ENCODE data around the gene MTHFR.

The MTHFR gene

DNA sequence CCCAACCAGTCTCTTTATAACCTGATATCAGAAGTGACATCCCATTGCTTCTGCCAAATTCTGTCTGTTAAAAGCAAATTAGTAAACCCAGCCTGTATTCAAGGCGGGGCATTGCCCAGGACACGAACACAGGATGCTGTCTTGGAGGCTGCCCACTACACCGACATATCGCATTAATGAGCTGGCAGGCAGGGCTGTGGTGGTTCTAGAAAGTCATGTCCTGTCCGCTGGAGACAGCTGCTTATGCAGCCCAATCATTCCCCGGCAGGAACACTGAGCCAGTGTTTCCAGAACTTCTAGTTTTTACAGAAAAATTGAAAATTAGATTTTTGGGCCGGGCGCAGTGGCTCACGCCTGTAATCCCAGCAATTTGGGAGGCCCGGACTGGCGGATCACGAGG, 24.5 kb downstream of the MTHFR start:
- H3K4me3 ChIP-seq (replicated peaks; ENCODE audit: low read depth, low read length), result no peak overlapping the region
- TF ChIP-seq, protein P1, sequence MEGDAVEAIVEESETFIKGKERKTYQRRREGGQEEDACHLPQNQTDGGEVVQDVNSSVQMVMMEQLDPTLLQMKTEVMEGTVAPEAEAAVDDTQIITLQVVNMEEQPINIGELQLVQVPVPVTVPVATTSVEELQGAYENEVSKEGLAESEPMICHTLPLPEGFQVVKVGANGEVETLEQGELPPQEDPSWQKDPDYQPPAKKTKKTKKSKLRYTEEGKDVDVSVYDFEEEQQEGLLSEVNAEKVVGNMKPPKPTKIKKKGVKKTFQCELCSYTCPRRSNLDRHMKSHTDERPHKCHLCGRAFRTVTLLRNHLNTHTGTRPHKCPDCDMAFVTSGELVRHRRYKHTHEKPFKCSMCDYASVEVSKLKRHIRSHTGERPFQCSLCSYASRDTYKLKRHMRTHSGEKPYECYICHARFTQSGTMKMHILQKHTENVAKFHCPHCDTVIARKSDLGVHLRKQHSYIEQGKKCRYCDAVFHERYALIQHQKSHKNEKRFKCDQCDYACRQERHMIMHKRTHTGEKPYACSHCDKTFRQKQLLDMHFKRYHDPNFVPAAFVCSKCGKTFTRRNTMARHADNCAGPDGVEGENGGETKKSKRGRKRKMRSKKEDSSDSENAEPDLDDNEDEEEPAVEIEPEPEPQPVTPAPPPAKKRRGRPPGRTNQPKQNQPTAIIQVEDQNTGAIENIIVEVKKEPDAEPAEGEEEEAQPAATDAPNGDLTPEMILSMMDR (IDR thresholded peaks at IDR 0.05; ENCODE audit: low read depth, low read length, missing control alignments), result no peak
- no peak for DNase-seq (ENCODE audit: extremely low read depth, low read depth)

DNA sequence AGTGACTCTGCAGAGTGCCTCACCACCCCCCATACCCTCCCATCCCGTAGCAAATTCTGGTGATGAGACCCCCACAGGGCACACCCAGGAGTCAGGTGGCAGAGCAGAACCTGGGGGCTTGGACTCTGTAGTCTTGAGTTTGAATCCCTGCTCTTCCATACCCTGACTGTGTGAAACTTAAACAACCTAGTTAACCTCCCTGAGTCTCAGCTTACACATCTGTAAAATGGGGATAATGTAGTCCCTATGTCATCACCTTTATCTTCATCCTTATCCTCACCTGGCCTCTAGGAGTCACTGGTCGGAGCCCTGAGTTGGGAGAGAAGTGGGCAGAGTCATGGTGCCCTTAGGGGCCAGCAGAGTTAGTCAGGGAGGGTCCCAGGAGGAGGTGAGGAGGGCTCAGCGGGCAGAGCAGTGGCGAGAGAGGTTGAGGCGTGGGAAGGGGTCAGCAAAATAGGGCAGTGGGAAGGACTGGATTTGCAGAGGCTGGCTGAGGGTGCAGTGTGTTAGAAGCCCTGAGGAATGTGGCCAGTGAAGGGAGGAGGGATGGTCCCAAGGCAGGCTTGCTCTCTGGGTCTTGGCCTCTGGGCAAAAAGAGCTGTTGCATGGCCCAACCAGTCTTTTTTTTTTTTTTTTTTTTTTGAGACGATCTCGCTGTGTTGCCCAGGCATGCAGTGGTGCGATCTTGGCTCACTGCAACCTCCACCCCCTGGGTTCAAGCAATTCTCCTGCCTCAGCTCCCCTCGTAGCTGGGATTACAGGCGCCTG, 25.2 kb downstream of the MTHFR start:
- TF ChIP-seq, protein P1 (IDR thresholded peaks at IDR 0.05; ENCODE audit: low read depth, low read length, missing control alignments), result no peak
- H3K4me3 ChIP-seq (replicated peaks; ENCODE audit: low read depth, low read length), result no peak overlapping the region
- no peak for DNase-seq (ENCODE audit: extremely low read depth, low read depth)

DNA sequence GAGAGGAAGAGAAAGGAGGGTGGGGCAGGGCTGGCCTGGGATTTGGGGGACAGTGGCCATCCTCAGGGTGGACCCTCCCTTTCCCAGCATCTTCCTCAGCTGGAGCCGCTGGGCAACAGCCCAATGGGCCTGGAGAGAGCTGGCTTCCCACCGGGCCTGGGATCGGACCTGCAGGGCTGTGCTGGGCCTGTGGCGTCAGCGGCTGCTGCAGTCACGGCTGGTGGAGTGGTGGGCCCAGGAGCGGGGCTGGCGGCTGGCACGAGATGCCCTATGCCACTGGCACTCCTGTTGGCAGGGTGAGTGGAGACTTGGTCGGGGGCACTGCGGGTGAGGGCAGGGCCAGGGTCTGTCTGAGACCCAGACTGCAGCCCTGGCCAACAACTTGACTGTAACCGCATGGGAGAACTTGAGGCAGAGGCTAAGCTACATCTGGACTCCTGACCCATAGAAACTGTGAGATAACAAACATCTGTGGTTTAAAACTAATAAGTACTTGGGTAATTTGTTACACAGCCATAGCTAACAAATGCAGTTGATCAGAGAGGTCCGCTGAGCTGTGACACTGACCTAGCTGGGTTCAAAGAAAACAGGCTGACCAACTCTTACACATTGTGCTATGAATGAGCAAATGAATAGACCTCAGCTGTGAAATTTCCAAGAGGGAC, 25.9 kb downstream of the MTHFR start:
- TF ChIP-seq, protein P1 (IDR thresholded peaks at IDR 0.05; ENCODE audit: low read depth, low read length, missing control alignments), result no peak
- no peak overlapping the region for H3K4me3 ChIP-seq (replicated peaks; ENCODE audit: low read depth, low read length)
- no peak for DNase-seq (ENCODE audit: extremely low read depth, low read depth)

DNA sequence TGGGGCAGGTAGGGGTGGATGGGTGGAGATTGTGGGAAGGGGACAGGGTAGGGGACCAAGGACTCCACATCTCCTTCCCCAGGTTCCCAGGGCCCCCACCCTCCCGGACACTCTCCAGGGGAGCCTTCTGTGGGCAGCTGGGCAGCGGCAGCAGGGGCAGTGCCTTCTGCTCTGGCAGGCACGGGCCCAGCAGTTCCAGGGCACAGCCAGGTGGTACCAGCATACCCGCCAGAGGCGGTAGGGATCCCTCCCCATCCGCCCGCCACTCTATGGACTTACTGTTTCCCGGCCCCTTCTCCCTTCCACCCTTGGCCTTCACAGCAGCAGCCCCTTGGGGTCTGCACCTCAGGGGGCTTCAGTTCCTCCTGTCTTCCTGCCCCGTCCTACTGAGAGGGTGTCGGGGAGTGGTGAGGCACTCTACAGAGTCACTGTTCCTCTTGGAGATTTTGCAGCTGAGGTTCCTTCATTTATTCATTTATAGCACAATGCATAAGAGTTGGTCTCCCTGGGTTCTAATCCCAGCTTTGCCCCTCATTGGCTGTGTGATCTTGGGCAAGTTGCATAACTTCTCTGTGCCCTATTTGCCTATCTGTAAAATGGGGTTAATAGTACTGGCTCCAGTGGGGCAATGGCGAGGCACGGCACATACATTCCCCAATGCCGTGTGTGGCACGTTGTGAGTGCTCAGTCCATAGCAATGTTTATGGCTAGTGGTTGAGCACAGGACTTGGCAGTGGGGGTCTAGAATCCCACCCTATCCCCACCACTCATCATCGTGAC, 26.7 kb downstream of the MTHFR start:
- TF ChIP-seq, protein P1 (IDR thresholded peaks at IDR 0.05; ENCODE audit: low read depth, low read length, missing control alignments), result no peak
- no peak for DNase-seq (ENCODE audit: extremely low read depth, low read depth)
- H3K4me3 ChIP-seq (replicated peaks; ENCODE audit: low read depth, low read length), result no peak overlapping the region

DNA sequence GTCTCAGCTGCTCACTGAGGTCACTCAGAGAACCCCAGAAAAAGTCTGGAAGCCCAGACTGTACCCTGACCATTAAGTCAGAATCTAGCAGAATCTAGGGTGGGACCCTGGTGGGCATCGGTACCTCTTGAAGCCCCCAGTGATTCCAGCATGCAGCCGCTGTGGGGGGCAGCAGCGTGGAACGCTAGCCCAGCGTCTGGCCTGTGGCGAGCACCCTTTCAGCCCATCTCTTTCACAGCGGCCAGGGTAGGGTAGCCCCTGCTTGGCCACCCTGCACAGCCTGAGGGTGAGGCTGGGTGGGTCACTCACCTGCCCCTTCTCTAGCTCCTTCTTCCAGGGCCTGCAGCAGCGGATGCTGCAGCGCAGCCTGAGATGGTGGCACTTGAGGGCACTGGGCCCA, 27.4 kb downstream of the MTHFR start:
- TF ChIP-seq, protein P1 (IDR thresholded peaks at IDR 0.05; ENCODE audit: low read depth, low read length, missing control alignments), result no peak
- H3K4me3 ChIP-seq (replicated peaks; ENCODE audit: low read depth, low read length), result no peak overlapping the region
- DNase-seq (ENCODE audit: extremely low read depth, low read depth), result no peak

DNA sequence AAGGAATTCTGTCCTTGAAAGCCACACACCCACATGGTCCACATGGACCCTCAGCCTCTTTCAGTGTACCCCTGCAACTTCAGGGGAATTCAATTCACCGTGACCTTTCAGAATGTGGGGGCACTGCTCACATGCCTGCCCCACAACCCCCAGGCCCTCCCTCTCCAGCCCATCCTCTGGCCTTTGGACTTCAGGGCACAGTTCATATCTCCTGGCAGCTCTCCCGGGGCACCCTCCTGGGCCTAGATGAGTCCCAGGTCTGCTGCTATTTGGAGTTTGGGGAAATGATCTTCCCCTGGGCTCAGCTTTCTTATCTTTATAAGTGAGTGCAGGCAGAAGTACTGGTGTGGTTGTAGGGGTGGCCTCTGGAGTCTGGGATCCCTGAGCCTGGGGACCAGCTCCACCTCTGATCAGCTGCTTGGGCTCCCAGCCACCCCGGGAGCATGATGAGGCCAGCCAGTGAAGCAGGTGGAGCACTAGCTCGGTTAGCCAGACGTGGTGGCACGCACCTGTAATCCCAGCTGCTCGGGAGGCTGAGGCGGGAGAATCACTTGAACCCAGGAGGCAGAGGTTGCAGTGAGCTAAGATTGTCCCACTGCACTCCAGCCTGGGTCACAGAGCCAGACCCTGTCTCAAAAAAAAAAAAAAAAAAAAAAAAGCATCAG, 28.0 kb downstream of the MTHFR start:
- no peak overlapping the region for H3K4me3 ChIP-seq (replicated peaks; ENCODE audit: low read depth, low read length)
- TF ChIP-seq, protein P1 (IDR thresholded peaks at IDR 0.05; ENCODE audit: low read depth, low read length, missing control alignments), result no peak
- DNase-seq (ENCODE audit: extremely low read depth, low read depth), result no peak

All from HFF-Myc (cell line).